Pancreas (tissue), 10 donors: ENCODE data around the gene POP7. TPM values are rescaled to one million over a fixed set of nuclear protein-coding genes. Genes with fewer than 3 reads are reported as not detected.
"Not testable (repeated sequence)": the region's sequence is repeated elsewhere in the genome, so short reads cannot be mapped to it uniquely, and the experiment has no call there.

Experiments used
- ATAC-seq, 4 donors: fragments of 200-7000 bp; cut with Tn5 transposase; one replicate each; pipeline versions ENCODE4 v1.8.0 to v1.9.1; 2020; ENCODE audit warnings: mild to moderate bottlenecking in 4 of 4, moderate library complexity in 4 of 4
- DNase-seq, 6 donors: peaks; one replicate each; pipeline ENCODE4 v3.0.0-alpha.2; 2020
- FAIRE-seq: peaks from 2 replicates; lab custom pipeline; 2012; peaks lifted over from hg19 to GRCh38; lab: Jason Lieb, UNC
- H3K27ac ChIP-seq, 4 donors: fragments of 200-600 bp; sonication (generic); 1 replicate in 3 of 4; 2 replicates in 1 of 4; pipeline versions ENCODE4 v1.5.0 to v1.8.0; 2020
- H3K27me3 ChIP-seq, 4 donors: fragments of 200-600 bp; one replicate each; pipeline ENCODE4 v1.8.0; 2021
- H3K36me3 ChIP-seq, 3 donors: fragments of 200-600 bp; sonication (generic) in 1 of 3; one replicate each; pipeline versions ENCODE4 v1.5.0 to v1.8.0; 2020 to 2021
- H3K4me1 ChIP-seq, 3 donors: fragments of 200-600 bp; one replicate each; pipeline ENCODE4 v1.8.0; 2021
- H3K4me3 ChIP-seq, 4 donors: fragments of 200-600 bp; sonication (generic) in 2 of 4; one replicate each; pipeline versions ENCODE4 v1.5.0 to v1.8.0; 2020 to 2021
- H3K9me3 ChIP-seq, 4 donors: fragments of 200-600 bp; one replicate each; pipeline ENCODE4 v1.8.0; 2021
- WGBS, 2 donors: extraction: QIAGEN DNeasy Blood & Tissue Kit; methylation state at CpG; one replicate each; pipeline ENCODE4 v1.1.7; 2013; 5-methylcytosine and 5-hydroxymethylcytosine counted together
- intact Hi-C, 3 donors: fragments of 100-400 bp; cut with DNase I; formaldehyde crosslinking; loops; one replicate each; pipeline versions ENCODE4 v1.11.1 to v1.14.2; 2022
- polyA plus RNA-seq, 2 donors: library from polyadenylated mRNA; stranded (reverse); fragments of 200-250 nt; gene quantifications; one replicate each; pipeline ENCODE4 v1.2.3, GENCODE V29; 2013
- total RNA-seq, 6 donors: library from RNA; stranded (reverse); fragmentation: NEBNext Ultra II Directional in 4 of 6; extraction: Animal tissue kit (Norgen Biotek cat#: 25700) in 4 of 6; gene quantifications; one replicate each; pipeline versions ENCODE4 v1.2.1 to v1.2.4, GENCODE V29; 2021 to 2023
- TF ChIP-seq, protein P1 (sequence below), 4 donors: fragments of 200-600 bp; sonication (generic) in 3 of 4; IDR thresholded peaks; one replicate each; pipeline versions ENCODE4 v1.5.0 to v1.8.0; 2021; ENCODE audit warnings: antibody characterized with exemption in 4 of 4
- donor health status: healthy with polysubstance abuse.
- donor health status: DM: no; HTN: no; CAD: no; lungs with moderate emphysema.
- donor health status: DM: no; HTN: no; CAD: no.
- donor health status: control.
- donor health status: control.
- donor health status: Bipolar disorder and iron deficiency.
- donor health status: DM: yes; HTN: yes; CAD: no.
- donor health status: DM: no; HTN: no; CAD: no.
- donor health status: DM: no; HTN: no; CAD: no.
- donor health status: DM: yes; HTN: yes; CAD: no.

POP7 gene
- total and polyA plus RNA-seq, 8 donors = 10.5 to 26.1 (median 16.2) TPM

GRCh38 chr7:100714725-100715124 is 8.8 kb downstream of the POP7 start:
- no peak overlapping the region for H3K27ac ChIP-seq
- H3K27me3 ChIP-seq = no peaks in the 10 kb centered on the region
- TF ChIP-seq, protein P1, sequence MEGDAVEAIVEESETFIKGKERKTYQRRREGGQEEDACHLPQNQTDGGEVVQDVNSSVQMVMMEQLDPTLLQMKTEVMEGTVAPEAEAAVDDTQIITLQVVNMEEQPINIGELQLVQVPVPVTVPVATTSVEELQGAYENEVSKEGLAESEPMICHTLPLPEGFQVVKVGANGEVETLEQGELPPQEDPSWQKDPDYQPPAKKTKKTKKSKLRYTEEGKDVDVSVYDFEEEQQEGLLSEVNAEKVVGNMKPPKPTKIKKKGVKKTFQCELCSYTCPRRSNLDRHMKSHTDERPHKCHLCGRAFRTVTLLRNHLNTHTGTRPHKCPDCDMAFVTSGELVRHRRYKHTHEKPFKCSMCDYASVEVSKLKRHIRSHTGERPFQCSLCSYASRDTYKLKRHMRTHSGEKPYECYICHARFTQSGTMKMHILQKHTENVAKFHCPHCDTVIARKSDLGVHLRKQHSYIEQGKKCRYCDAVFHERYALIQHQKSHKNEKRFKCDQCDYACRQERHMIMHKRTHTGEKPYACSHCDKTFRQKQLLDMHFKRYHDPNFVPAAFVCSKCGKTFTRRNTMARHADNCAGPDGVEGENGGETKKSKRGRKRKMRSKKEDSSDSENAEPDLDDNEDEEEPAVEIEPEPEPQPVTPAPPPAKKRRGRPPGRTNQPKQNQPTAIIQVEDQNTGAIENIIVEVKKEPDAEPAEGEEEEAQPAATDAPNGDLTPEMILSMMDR (IDR thresholded peaks at IDR 0.05) = no peak
- no peaks in the 10 kb centered on the region for H3K9me3 ChIP-seq
- intact Hi-C loops = no loop called here
- no peaks in the 10 kb centered on the region for H3K36me3 ChIP-seq
- ATAC-seq (no peak), DNase-seq (no peak), FAIRE-seq (no peak)
- no peaks in the 10 kb centered on the region for H3K4me1 ChIP-seq
- 72 to 82% methylated on average over 8 of the region's 8 CpGs for WGBS, 2 donors
- no peak overlapping the region for H3K4me3 ChIP-seq

DNA sequence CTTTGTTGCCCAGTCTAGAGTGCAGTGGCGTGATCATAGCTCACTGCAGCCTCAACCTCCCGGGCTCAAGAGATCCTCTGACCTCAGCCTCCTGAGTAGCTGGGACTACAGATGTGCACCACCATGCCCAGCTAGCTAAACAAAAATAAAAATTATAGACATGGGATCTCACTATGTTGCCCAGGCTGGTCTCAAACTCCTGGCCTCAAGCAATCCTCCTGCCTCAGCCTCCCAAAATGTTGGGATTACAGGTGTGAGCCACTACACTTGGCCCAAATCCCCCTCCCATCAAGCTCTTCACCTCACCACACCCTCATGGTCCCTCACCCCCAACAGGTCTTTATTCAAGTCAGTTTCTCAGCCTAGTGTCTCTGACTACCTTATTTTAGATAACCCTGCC is 11.2 kb downstream of the POP7 start:
- WGBS, 2 donors = 87 to 95% methylated on average over 2 of the region's 2 CpGs
- H3K36me3 ChIP-seq, H3K4me1 ChIP-seq, H3K4me3 ChIP-seq, DNase-seq, FAIRE-seq, H3K9me3 ChIP-seq, H3K27ac ChIP-seq, intact Hi-C loops, ATAC-seq, H3K27me3 ChIP-seq: not testable (repeated sequence)

GRCh38 chr7:100719523-100720278 is 13.8 kb downstream of the POP7 start:
- H3K36me3 ChIP-seq = no peaks in the 10 kb centered on the region
- DNase-seq (no peak), FAIRE-seq (no peak), ATAC-seq (no peak)
- H3K9me3 ChIP-seq = no peaks in the 10 kb centered on the region
- no peaks in the 10 kb centered on the region for H3K27me3 ChIP-seq
- H3K4me1 ChIP-seq = peaks cover 0 to 14% (median 11%) of the 10 kb centered on the region in 3 donors
- TF ChIP-seq, protein P1 (IDR thresholded peaks at IDR 0.05) = no peak
- H3K4me3 ChIP-seq = no peak overlapping the region
- intact Hi-C loops = no loop called here
- 72 to 73% methylated on average over 8 of the region's 8 CpGs for WGBS, 2 donors
- no peak overlapping the region for H3K27ac ChIP-seq

DNA sequence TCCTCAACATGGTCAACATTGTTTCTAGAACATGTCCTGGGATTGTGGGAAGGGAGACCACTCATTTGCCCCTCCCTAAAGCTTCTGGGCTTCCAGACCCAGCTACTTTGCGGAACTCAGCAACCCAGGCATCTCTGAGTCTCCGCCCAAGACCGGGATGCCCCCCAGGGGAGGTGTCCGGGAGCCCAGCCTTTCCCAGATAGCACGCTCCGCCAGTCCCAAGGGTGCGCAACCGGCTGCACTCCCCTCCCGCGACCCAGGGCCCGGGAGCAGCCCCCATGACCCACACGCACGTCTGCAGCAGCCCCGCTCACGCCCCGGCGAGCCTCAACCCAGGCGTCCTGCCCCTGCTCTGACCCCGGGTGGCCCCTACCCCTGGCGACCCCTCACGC is 14.4 kb downstream of the POP7 start, which contains the start of gene EPO:
Gene EPO, plus strand, starts transcription at position 190 of the 392 bp plus-strand sequence. CDS start 513 bp downstream, outside the sequence.
- no peaks in the 10 kb centered on the region for H3K9me3 ChIP-seq
- H3K4me1 ChIP-seq = peaks cover 0 to 14% (median 11%) of the 10 kb centered on the region in 3 donors
- intact Hi-C loops = no loop called here
- TF ChIP-seq, protein P1 (IDR thresholded peaks at IDR 0.05) = no peak
- FAIRE-seq (no peak), DNase-seq (peak in 1 of 6 donors; percentile 65), ATAC-seq (no peak)
- no peaks in the 10 kb centered on the region for H3K27me3 ChIP-seq
- no peaks in the 10 kb centered on the region for H3K36me3 ChIP-seq
- H3K4me3 ChIP-seq = peak within 1 kb of the TSS in 2 of 4 donors; percentile 20 to 41
- H3K27ac ChIP-seq = no peak within 1 kb of the TSS
- WGBS, 2 donors = 29 to 35% methylated on average over 21 of the region's 21 CpGs

GRCh38 chr7:100720671-100721504 is 15.0 kb downstream of the POP7 start:
- TF ChIP-seq, protein P1 (IDR thresholded peaks at IDR 0.05) = no peak
- no peak for FAIRE-seq
- peak overlapping the region in 2 of 4 donors; percentile 20 to 41 for H3K4me3 ChIP-seq
- WGBS, 2 donors = 3 to 5% methylated on average over 48 to 56 of the region's 56 CpGs
- H3K36me3 ChIP-seq = no peaks in the 10 kb centered on the region
- H3K27ac ChIP-seq = no peak overlapping the region
- peaks cover 0 to 14% (median 11%) of the 10 kb centered on the region in 3 donors for H3K4me1 ChIP-seq
- ATAC-seq = no peak
- peak in 3 of 6 donors; percentile 39 to 65 (median 60) for DNase-seq
- H3K9me3 ChIP-seq = no peaks in the 10 kb centered on the region
- H3K27me3 ChIP-seq = no peaks in the 10 kb centered on the region
- intact Hi-C loops = no loop called here
